ENCODE measurements around the gene UBE2E2. TPM values are rescaled to one million over a fixed set of nuclear protein-coding genes. Genes with fewer than 3 reads are reported as not detected.

The UBE2E2 gene
- polyA plus RNA-seq, 1 donor (not counting 4 experiments of a cell fraction or from before 2014, with no cell fraction given) = 63.2 TPM

GRCh38 chr3:23376516-23377248 is 173.6 kb downstream of the UBE2E2 start:
- no peaks in the 10 kb centered on the region for H3K4me1 ChIP-seq (ENCODE audit: control insufficient read depth, extremely low read depth, insufficient read depth, low read length)
- no peak overlapping the region for H3K27ac ChIP-seq (ENCODE audit: control insufficient read depth, insufficient read depth, low read length)
- no peaks in the 10 kb centered on the region for H4K20me1 ChIP-seq (ENCODE audit: control insufficient read depth, extremely low read depth, insufficient read depth, low read length)
- FAIRE-seq = no peak
- H3K4me2 ChIP-seq (ENCODE audit: control insufficient read depth, extremely low read depth, insufficient read depth, low read depth, low read length) = no peak overlapping the region
- no peaks in the 10 kb centered on the region for H3K27me3 ChIP-seq (ENCODE audit: control insufficient read depth, extremely low read depth, insufficient read depth, low read length)
- TF ChIP-seq CTCF (optimal IDR thresholded peaks at IDR 0.05 in 1 of 3, IDR thresholded peaks at IDR 0.05 in 1 of 3, conservative IDR thresholded peaks at IDR 0.05 in 1 of 3; ENCODE audit: extremely low read depth in 1 of 3, insufficient read depth in 2 of 3, low read length in 3 of 3) (no peak), EZH2 (IDR thresholded peaks at IDR 0.05; ENCODE audit: low read length) (no peak)
- H2AFZ ChIP-seq (ENCODE audit: control insufficient read depth, low read length) = no peak overlapping the region
- dilution Hi-C loops (cut with MboI; ENCODE audit: extremely low pct_ligation_motif_present, low sequenced_read_pairs) = no loop called here
- H3K9me1 ChIP-seq (ENCODE audit: control insufficient read depth, extremely low read depth, insufficient read depth, low read length) = no peaks in the 10 kb centered on the region
- H3K4me3 ChIP-seq (ENCODE audit: control insufficient read depth in 2 of 3, extremely low read depth in 1 of 3, insufficient read depth in 2 of 3, low read depth in 1 of 3, low read length in 3 of 3) = no peak overlapping the region
- no peaks in the 10 kb centered on the region for H3K79me2 ChIP-seq (ENCODE audit: control insufficient read depth, insufficient read depth, low read length)
- no peaks in the 10 kb centered on the region for H3K36me3 ChIP-seq (ENCODE audit: control insufficient read depth in 2 of 2, extremely low read depth in 1 of 2, insufficient read depth in 2 of 2, low read length in 2 of 2)
- H3K9me3 ChIP-seq (ENCODE audit: control insufficient read depth, low read depth, low read length) = no peaks in the 10 kb centered on the region
- no peak for DNase-seq (ENCODE audit: low read depth, low spot score)
- H3K9ac ChIP-seq (ENCODE audit: control insufficient read depth, extremely low read depth, insufficient read depth, low read length) = no peak overlapping the region

GRCh38 chr3:23377928-23378672 is 175.0 kb downstream of the UBE2E2 start:
- Histone ChIP-seq H2AFZ (ENCODE audit: control insufficient read depth, low read length) (no peak overlapping the region), H3K4me3 (ENCODE audit: control insufficient read depth in 2 of 3, extremely low read depth in 1 of 3, insufficient read depth in 2 of 3, low read depth in 1 of 3, low read length in 3 of 3) (no peak overlapping the region), H3K79me2 (ENCODE audit: control insufficient read depth, insufficient read depth, low read length) (no peaks in the 10 kb centered on the region), H4K20me1 (ENCODE audit: control insufficient read depth, extremely low read depth, insufficient read depth, low read length) (no peaks in the 10 kb centered on the region), H3K4me1 (ENCODE audit: control insufficient read depth, extremely low read depth, insufficient read depth, low read length) (no peaks in the 10 kb centered on the region), H3K4me2 (ENCODE audit: control insufficient read depth, extremely low read depth, insufficient read depth, low read depth, low read length) (no peak overlapping the region), H3K9me1 (ENCODE audit: control insufficient read depth, extremely low read depth, insufficient read depth, low read length) (no peaks in the 10 kb centered on the region), H3K9me3 (ENCODE audit: control insufficient read depth, low read depth, low read length) (no peaks in the 10 kb centered on the region), H3K9ac (ENCODE audit: control insufficient read depth, extremely low read depth, insufficient read depth, low read length) (no peak overlapping the region), H3K36me3 (ENCODE audit: control insufficient read depth in 2 of 2, extremely low read depth in 1 of 2, insufficient read depth in 2 of 2, low read length in 2 of 2) (no peaks in the 10 kb centered on the region), H3K27me3 (ENCODE audit: control insufficient read depth, extremely low read depth, insufficient read depth, low read length) (no peaks in the 10 kb centered on the region), H3K27ac (ENCODE audit: control insufficient read depth, insufficient read depth, low read length) (no peak overlapping the region)
- DNase-seq (ENCODE audit: low read depth, low spot score) (no peak), FAIRE-seq (no peak)
- dilution Hi-C loops (cut with MboI; ENCODE audit: extremely low pct_ligation_motif_present, low sequenced_read_pairs) = no loop called here
- no peak for TF ChIP-seq EZH2 (IDR thresholded peaks at IDR 0.05; ENCODE audit: low read length)
- TF ChIP-seq CTCF (optimal IDR thresholded peaks at IDR 0.05 in 1 of 3, IDR thresholded peaks at IDR 0.05 in 1 of 3, conservative IDR thresholded peaks at IDR 0.05 in 1 of 3; ENCODE audit: extremely low read depth in 1 of 3, insufficient read depth in 2 of 3, low read length in 3 of 3) = no peak

Data from keratinocyte (primary cell).